Effector CD4-positive, alpha-beta T cell (primary cell): ENCODE measurements around the gene MSANTD2.

ENCODE experiments used
- DNase-seq: peaks from one replicate; pipeline ENCODE4 v3.0.0-alpha.2; 2020

Gene MSANTD2

GRCh38 chr11:124729571-124729970 is 70.6 kb downstream of the MSANTD2 start:
- DNase-seq: no peak

GRCh38 chr11:124728134-124728533 is 72.1 kb downstream of the MSANTD2 start:
- no peak for DNase-seq

GRCh38 chr11:124727474-124727873 is 72.7 kb downstream of the MSANTD2 start:
- DNase-seq: no peak

- no peak for DNase-seq
Observed at GRCh38 chr11:124725719-124726105, 74.5 kb downstream of the MSANTD2 start.

DNA sequence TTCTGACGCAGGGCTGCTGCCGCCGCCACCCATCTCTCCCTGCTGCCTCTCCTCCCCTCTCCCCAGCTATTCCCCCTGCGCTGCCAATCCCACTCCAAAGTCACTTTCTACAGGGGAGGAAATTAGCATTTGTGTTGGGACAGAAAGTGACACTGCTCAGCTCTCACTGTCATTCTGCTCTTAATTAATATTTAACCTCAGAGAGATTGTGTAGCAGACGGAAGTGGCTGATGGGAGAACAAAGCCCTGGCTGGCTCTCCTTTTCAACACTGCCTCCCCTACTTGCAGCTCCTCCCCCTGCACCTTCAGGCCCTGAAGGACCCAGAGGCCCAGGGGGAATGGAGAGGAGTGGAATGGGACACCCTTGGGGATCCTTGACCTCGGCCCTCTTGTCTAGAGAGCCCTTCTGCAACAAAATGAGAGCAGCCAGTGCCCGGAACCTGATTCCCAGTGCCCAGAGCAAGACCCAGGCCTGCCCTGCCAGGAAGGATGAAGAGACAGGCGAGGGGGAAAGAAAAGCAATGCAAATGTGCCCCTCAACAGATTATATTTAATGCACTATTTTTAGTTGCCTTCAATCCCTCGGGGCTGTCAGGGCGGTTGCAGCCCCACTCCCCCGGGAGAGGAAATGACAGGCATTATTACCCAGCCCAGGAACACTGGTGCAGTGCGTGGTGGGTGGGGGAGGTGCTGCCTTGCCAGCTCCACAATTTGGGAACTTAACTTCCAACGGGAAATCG is 75.1 kb downstream of the MSANTD2 start:
- DNase-seq: no peak

- no peak for DNase-seq
Observed at GRCh38 chr11:124722176-124722575, 78.0 kb downstream of the MSANTD2 start.

GRCh38 chr11:124719534-124719933 is 80.7 kb downstream of the MSANTD2 start:
- DNase-seq: no peak

GRCh38 chr11:124718801-124719200 is 81.4 kb downstream of the MSANTD2 start:
- DNase-seq: no peak

DNA sequence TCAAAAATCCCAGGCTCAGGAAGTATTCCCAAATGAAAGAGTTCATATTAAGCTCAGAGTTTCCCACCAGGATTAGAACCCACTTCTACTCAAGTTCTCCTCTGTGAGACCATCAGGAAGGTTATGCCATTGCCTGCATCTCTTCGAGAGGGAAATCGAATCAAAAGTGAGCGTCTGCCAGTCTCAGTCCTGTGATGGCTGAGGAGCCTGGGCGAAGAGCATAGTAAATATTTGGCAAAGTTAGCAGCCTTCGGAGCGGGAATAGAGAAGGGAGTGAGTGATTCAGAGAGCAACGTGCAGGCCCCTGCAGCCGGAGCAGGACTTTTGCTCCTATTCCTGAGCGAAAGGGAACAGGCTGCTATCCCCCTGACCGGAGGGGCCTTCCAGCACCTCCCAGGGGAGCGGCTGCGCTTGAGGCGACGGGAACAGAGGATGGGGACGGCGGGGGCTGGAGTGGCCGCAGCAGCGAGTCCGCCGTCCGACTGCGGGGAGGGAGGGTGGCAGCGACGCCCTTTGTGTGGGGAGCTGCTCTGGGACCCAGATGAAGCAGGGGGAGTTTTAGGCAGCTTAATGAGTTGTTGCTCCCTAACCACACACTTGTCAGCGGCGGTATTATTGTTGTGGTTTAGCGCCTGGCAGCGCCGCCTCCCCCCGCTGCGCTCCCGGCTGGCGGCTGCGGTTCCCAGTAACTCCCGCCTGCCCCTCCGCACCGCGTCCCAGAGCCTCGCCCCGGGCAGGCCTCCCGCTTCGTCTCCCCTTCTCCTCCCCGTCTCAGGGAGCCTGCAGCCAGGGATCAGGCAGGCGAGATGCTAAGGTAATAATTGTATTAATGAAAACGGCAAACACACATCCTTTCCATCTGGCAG is 82.2 kb downstream of the MSANTD2 start:
- DNase-seq: no peak

GRCh38 chr11:124717421-124717785 is 82.8 kb downstream of the MSANTD2 start:
- no peak for DNase-seq

GRCh38 chr11:124716591-124716990 is 83.6 kb downstream of the MSANTD2 start:
- no peak for DNase-seq
